ENCODE measurements around the gene DMRTB1.

- TF ChIP-seq EZH2 (IDR thresholded peaks at IDR 0.05; ENCODE audit: low read length, missing control alignments) (no peak), CTCF (conservative IDR thresholded peaks at IDR 0.05 in 1 of 2, IDR thresholded peaks at IDR 0.05 in 1 of 2; ENCODE audit: low read depth in 1 of 2, low read length in 2 of 2) (no peak)
These were observed 2.3 kb downstream of the DMRTB1 start for GRCh38 chr1:53461323-53462044.
